ENCODE results near the gene ANKRD23. TPM values are rescaled to one million over a fixed set of nuclear protein-coding genes. Genes with fewer than 3 reads are reported as not detected.
"Not testable (repeated sequence)": the region's sequence is repeated elsewhere in the genome, so short reads cannot be mapped to it uniquely, and the experiment has no call there.

The ANKRD23 gene
- 1 to 10 TPM in 2 of 3 donors, under 1 TPM in 1; 0.22 to 2.7 (median 1.0) TPM for polyA plus RNA-seq

- no peak within 1 kb of the TSS for H3K27ac ChIP-seq (ENCODE audit: low read depth, low read length)
- 95 to 97% (median 96%) methylated on average over 14 of the region's 14 CpGs for WGBS, 3 donors
These were observed at the start of gene ANKRD23 for GRCh38 chr2:96843538-96844268. Gene ANKRD23, minus strand, starts transcription at chr2:96844021. Its CDS starts 29 bp downstream, at chr2:96843992.

- no peak overlapping the region for H3K27ac ChIP-seq (ENCODE audit: low read depth, low read length)
- 69 to 85% (median 69%) methylated on average over 11 of the region's 11 CpGs for WGBS, 3 donors
These were observed 47.9 kb upstream of the ANKRD23 start for GRCh38 chr2:96891591-96892333.

GRCh38 chr2:96890726-96891385 is 47.0 kb upstream of the ANKRD23 start:
- no peak overlapping the region for H3K27ac ChIP-seq (ENCODE audit: low read depth, low read length)
- 77 to 82% (median 81%) methylated on average over 6 of the region's 6 CpGs for WGBS, 3 donors

GRCh38 chr2:96890252-96890651 is 46.4 kb upstream of the ANKRD23 start:
- 91 to 95% (median 93%) methylated on average over 7 of the region's 7 CpGs for WGBS, 3 donors
- H3K27ac ChIP-seq (ENCODE audit: low read depth, low read length), result no peak overlapping the region

- WGBS, 3 donors, result 93 to 95% (median 94%) methylated on average over 5 of the region's 5 CpGs
- H3K27ac ChIP-seq (ENCODE audit: low read depth, low read length), result not testable (repeated sequence)
These were observed 45.7 kb upstream of the ANKRD23 start for GRCh38 chr2:96889502-96889901.

GRCh38 chr2:96888072-96889011 is 44.5 kb upstream of the ANKRD23 start:
- no peak overlapping the region for H3K27ac ChIP-seq (ENCODE audit: low read depth, low read length)
- 35 to 75% (median 58%) methylated on average over 12 of the region's 12 CpGs for WGBS, 3 donors

GRCh38 chr2:96887493-96888012 is 43.7 kb upstream of the ANKRD23 start:
- 55 to 79% (median 64%) methylated on average over 18 of the region's 18 CpGs for WGBS, 3 donors

GRCh38 chr2:96885432-96886347 is 41.9 kb upstream of the ANKRD23 start:
- WGBS, 3 donors, result 84 to 94% (median 85%) methylated on average over 21 to 23 of the region's 23 CpGs
- no peak overlapping the region for H3K27ac ChIP-seq (ENCODE audit: low read depth, low read length)

More at GRCh38 chr2:96887493-96888012, 43.7 kb upstream of the ANKRD23 start:
- H3K27ac ChIP-seq (ENCODE audit: low read depth, low read length), result no peak overlapping the region

GRCh38 chr2:96884299-96885094 is 40.7 kb upstream of the ANKRD23 start:
- no peak overlapping the region for H3K27ac ChIP-seq (ENCODE audit: low read depth, low read length)
- 72 to 87% (median 77%) methylated on average over 19 of the region's 19 CpGs for WGBS, 3 donors

- no peak overlapping the region for H3K27ac ChIP-seq (ENCODE audit: low read depth, low read length)
- 72 to 83% (median 78%) methylated on average over 8 to 9 of the region's 9 CpGs for WGBS, 3 donors
These were observed 39.5 kb upstream of the ANKRD23 start for GRCh38 chr2:96883306-96883705.

GRCh38 chr2:96882906-96883305 is 39.1 kb upstream of the ANKRD23 start:
- WGBS, 3 donors, result 74 to 93% (median 86%) methylated on average over 8 of the region's 8 CpGs
- no peak overlapping the region for H3K27ac ChIP-seq (ENCODE audit: low read depth, low read length)

- WGBS, 3 donors, result 67 to 78% (median 75%) methylated on average over 12 of the region's 12 CpGs
- H3K27ac ChIP-seq (ENCODE audit: low read depth, low read length), result no peak overlapping the region
These were observed 38.4 kb upstream of the ANKRD23 start for GRCh38 chr2:96882230-96882629.

GRCh38 chr2:96881349-96882195 is 37.8 kb upstream of the ANKRD23 start:
- H3K27ac ChIP-seq (ENCODE audit: low read depth, low read length), result no peak overlapping the region
- WGBS, 3 donors, result 52 to 75% (median 59%) methylated on average over 10 of the region's 10 CpGs

- H3K27ac ChIP-seq (ENCODE audit: low read depth, low read length), result no peak overlapping the region
- WGBS, 3 donors, result 86 to 97% (median 88%) methylated on average over 6 of the region's 6 CpGs
These were observed 37.1 kb upstream of the ANKRD23 start for GRCh38 chr2:96880891-96881273.

GRCh38 chr2:96879545-96880040 is 35.8 kb upstream of the ANKRD23 start:
- no peak overlapping the region for H3K27ac ChIP-seq (ENCODE audit: low read depth, low read length)
- 90 to 97% (median 96%) methylated on average over 16 to 18 of the region's 18 CpGs for WGBS, 3 donors
